Gastroesophageal sphincter (tissue), 3 donors: ENCODE data around the gene TTLL1.

Experiments
- POLR2A ChIP-seq, 2 donors: fragments of 450-650 bp; IDR thresholded peaks; one replicate each; pipeline ENCODE4 v1.6.1; 2017; ENCODE audit warnings: antibody characterized with exemption in 2 of 2, mild to moderate bottlenecking in 2 of 2, moderate library complexity in 1 of 2
- POLR2AphosphoS5 ChIP-seq: sonication (generic); formaldehyde crosslinking; IDR thresholded peaks from one replicate; pipeline ENCODE4 v1.6.1; 2017; ENCODE audit warnings: antibody characterized with exemption
- TF ChIP-seq, protein P1 (sequence below), 4 experiments: fragments of 200-600 bp in 2 of 4; fragments of 450-650 bp in 2 of 4; sonication (generic) in 1 of 4; IDR thresholded peaks; one replicate each; pipeline ENCODE4 v1.5.1; 2017 to 2019; ENCODE audit warnings: antibody characterized with exemption in 4 of 4, mild to moderate bottlenecking in 2 of 4, moderate library complexity in 2 of 4

GRCh38 chr22:43077121-43077877 lies 11.9 kb downstream of the TTLL1 start:
- no peak for TF ChIP-seq POLR2A (IDR thresholded peaks at IDR 0.05)
- TF ChIP-seq, protein P1, sequence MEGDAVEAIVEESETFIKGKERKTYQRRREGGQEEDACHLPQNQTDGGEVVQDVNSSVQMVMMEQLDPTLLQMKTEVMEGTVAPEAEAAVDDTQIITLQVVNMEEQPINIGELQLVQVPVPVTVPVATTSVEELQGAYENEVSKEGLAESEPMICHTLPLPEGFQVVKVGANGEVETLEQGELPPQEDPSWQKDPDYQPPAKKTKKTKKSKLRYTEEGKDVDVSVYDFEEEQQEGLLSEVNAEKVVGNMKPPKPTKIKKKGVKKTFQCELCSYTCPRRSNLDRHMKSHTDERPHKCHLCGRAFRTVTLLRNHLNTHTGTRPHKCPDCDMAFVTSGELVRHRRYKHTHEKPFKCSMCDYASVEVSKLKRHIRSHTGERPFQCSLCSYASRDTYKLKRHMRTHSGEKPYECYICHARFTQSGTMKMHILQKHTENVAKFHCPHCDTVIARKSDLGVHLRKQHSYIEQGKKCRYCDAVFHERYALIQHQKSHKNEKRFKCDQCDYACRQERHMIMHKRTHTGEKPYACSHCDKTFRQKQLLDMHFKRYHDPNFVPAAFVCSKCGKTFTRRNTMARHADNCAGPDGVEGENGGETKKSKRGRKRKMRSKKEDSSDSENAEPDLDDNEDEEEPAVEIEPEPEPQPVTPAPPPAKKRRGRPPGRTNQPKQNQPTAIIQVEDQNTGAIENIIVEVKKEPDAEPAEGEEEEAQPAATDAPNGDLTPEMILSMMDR (IDR thresholded peaks at IDR 0.05) = no peak
- TF ChIP-seq POLR2AphosphoS5 = no peak
